ENCODE data around the gene SLC25A19.
A peak's percentile ranks its signal among the peaks of the same experiment; 100 is the strongest.

SLC25A19 gene

DNA sequence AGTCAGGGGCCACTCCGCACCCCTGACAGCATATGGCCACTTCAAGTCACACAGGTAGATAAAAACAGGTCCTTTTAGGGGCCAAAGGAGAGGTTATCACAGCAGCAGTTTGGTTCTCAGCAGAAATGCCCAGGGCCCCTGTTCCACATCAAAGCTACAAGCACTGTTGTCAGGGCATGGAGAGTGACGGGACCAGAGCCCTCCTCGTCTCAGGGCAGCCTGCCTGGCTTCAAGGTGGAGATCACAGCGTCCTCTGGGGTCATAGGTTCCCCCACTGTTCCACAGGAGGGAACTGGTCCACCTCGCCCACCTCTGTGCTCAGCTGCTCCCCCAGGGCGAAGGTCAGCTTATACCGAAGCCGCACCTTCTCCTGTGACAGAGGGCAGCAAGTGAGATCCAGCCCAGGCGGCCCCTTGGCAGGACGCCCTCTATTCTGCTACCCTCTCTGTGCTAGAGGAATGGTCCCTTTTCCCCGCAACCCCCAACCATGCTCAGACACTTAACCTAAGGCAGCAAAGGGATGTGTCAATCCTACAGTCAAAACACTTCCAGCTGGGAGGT is 51.1 kb downstream of the SLC25A19 start:
- TF ChIP-seq, protein P1, sequence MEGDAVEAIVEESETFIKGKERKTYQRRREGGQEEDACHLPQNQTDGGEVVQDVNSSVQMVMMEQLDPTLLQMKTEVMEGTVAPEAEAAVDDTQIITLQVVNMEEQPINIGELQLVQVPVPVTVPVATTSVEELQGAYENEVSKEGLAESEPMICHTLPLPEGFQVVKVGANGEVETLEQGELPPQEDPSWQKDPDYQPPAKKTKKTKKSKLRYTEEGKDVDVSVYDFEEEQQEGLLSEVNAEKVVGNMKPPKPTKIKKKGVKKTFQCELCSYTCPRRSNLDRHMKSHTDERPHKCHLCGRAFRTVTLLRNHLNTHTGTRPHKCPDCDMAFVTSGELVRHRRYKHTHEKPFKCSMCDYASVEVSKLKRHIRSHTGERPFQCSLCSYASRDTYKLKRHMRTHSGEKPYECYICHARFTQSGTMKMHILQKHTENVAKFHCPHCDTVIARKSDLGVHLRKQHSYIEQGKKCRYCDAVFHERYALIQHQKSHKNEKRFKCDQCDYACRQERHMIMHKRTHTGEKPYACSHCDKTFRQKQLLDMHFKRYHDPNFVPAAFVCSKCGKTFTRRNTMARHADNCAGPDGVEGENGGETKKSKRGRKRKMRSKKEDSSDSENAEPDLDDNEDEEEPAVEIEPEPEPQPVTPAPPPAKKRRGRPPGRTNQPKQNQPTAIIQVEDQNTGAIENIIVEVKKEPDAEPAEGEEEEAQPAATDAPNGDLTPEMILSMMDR (conservative IDR thresholded peaks at IDR 0.05): no peak
- no peak overlapping the region for H3K27ac ChIP-seq

DNA sequence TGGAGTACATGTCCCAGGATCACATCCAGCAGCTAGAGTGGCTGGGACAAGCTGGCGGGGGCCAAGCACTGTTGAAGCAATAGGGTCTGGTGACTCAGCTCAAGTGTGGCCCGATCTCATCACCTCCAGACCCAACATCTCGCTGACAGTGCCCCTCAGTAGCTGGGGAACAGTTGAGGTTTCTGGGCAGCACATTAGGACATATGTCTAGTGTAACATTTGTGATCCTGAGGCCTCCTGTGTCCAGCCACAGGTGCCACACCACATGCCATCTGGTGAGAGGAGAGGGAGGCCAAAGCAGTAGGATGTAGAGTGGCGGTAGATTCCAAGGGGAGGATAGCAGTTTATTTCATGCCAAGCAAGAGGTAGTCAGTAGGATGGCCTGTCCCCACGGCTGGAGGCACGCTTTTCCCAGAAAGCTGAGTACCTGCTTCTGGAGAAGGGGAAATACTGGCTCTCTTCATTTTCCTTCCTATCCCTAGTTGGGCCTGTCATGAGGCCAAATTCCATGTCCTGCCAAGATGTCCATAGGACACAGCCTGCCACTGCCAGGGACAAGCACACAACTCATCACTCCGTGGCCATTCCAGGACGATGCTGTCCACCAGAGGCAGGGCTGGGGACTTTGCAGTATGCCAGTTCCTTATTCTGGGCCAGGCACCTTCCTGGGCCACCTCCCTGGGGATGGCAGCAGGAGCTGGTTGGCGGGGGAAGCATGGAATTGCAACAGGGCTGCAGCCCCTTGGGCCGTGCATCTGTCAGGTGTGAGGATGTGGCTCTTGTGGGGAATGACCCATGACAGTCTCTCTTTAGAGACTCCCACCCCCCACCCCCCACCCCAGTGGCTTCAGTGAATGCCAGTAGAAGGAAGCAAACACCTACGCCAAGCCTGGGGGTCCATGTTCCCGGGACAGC is 51.9 kb downstream of the SLC25A19 start:
- TF ChIP-seq, protein P1 (conservative IDR thresholded peaks at IDR 0.05): no peak
- H3K27ac ChIP-seq: no peak overlapping the region

DNA sequence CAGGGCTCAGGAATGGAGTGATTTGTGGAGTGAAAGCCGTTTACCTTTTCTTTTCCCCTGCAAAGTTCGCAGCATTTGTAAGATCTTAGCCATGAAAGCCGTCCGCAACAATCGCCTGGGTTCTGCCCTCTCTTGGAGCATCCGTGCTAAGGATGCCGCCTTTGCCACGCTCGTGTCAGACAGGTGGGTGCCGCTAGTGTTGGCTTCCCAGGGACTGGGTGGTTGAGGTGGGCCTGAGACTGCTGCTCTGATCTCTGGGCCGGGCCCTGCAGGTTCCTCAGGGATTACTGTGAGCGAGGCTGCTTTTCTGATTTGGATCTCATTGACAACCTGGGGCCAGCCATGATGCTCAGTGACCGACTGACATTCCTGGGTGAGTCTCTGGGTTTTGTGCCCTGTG is 56.4 kb downstream of the SLC25A19 start:
- TF ChIP-seq, protein P1 (conservative IDR thresholded peaks at IDR 0.05): no peak

DNA sequence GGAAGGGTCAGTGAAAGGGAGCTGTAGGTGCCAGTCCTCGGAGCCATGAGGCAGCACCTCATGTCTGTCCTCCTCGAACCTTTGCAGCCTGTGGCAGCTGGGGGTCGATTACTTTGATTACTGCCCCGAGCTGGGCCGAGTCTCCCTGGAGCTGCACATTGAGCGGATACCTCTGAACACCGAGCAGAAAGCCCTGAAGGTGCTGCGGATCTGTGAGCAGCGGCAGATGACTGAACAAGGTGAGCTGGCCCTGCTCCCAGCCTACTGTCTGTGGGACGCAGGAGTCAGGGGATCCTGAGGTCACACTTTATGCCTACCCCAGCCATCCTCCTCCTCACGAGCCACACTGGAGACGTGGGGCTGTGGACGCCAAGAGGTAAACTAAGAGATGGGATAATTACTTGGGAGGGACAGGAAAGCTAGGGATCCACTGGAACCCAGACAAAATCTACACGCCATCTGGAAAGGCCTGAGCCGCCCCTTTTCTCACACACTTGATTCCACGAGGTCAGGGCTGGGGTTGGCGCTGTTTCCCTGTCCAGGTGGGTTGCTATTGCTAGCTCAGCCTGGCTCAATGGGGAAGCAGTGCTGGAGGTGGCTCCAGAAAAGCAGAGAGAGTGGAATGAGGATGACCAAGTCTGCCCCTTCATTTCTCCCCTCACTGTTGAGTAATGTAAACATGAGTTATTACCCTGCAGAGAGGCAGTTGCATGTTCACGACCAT is 57.3 kb downstream of the SLC25A19 start:
- H3K27ac ChIP-seq: no peak overlapping the region
- TF ChIP-seq, protein P1 (conservative IDR thresholded peaks at IDR 0.05): no peak

More for the DNA sequence above, 56.4 kb downstream of the SLC25A19 start:
- H3K27ac ChIP-seq: no peak overlapping the region

DNA sequence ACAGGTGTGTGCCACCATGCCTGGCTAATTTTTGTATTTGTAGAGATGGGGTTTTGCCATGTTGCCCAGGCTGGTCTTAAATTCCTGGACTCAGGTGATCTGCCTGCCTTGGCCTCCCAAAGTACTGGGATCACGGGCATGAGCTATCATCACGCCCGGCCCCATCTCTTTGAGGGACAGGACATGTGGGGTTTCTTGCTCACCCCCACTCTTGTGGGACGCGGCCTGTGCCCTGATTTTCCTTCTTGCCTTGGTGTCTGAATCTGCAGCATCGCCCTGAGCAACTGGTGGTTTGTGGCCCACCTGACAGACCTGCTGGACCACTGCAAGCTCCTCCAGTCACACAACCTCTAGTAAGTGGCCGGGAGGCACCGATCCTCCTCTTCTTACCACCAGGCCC is 58.2 kb downstream of the SLC25A19 start:
- no peak overlapping the region for H3K27ac ChIP-seq
- TF ChIP-seq, protein P1 (conservative IDR thresholded peaks at IDR 0.05): no peak

DNA sequence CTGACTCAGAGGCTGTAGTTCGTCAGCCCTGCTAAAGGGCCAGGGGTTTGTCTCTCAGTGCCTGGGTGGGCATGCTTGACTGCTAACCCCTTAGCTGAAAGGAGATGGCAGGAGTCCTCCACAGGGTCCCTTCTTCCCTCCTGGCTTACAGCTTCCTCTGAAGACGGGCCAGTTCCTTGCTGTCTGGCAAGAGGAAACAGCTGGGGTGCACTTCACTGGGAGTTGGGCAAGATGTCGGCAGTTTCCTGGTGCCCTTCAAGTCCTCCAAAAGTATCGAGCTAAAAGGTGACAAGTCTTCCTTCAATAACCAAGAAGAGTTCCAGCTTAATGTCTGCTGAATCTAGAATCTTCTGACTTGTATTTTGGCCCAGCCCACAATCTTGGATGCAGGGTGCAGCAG is 60.4 kb downstream of the SLC25A19 start:
- H3K27ac ChIP-seq: peak overlapping the region; percentile 78
- TF ChIP-seq, protein P1 (conservative IDR thresholded peaks at IDR 0.05): no peak

DNA sequence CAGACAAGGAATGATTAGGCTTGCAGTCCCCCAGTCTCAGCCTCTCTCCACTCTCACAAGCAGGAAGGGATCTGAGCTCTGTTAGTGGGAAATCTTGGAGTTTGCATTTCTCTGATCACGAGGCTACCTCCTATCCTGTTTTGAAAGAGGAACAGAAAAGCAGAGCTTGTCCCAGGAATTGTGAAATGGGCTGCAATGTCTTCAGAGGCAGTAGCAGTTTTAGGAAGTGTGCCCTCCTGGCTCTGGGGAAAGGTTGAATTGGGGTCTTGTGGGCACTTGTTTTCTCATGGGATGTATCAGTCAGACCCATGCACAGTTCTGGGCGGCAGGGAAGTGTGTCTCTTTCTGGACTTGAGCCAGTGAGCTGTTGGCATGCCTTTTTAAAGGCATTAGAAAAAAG is 60.9 kb downstream of the SLC25A19 start:
- TF ChIP-seq, protein P1 (conservative IDR thresholded peaks at IDR 0.05): no peak
- H3K27ac ChIP-seq: peak overlapping the region; percentile 78

All from VCaP (cell line).